K562 treated with DMSO at 1 percent for 48 hours (cell line): Measurements from ENCODE around the gene TTR. TPM values are rescaled to one million over a fixed set of nuclear protein-coding genes. Genes with fewer than 3 reads are reported as not detected.

Source experiments
- total RNA-seq: library from RNA; unstranded; fragments of 300-600 nt; gene quantifications from 2 replicates; pipeline ENCODE4 v1.2.3, GENCODE V29; 2022; ENCODE audit warnings: low replicate concordance; ENCODE audit errors: extremely low read depth

TTR gene
- not detected in 2 replicates for total RNA-seq

DNA sequence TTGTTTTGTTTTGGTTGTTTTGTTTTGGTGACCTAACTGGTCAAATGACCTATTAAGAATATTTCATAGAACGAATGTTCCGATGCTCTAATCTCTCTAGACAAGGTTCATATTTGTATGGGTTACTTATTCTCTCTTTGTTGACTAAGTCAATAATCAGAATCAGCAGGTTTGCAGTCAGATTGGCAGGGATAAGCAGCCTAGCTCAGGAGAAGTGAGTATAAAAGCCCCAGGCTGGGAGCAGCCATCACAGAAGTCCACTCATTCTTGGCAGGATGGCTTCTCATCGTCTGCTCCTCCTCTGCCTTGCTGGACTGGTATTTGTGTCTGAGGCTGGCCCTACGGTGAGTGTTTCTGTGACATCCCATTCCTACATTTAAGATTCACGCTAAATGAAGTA lies at the start of gene TTR:
Gene TTR, plus strand, starts transcription at position 250 of the 400 bp plus-strand sequence. Its CDS starts 26 bp downstream, at position 276.

Other genes starting within 250 kb of the TTR start
- not detected in 2 replicates for gene DSG4, start 215.1 kb upstream of the TTR start, total RNA-seq
- gene DSG3, start 144.1 kb upstream of the TTR start, total RNA-seq: not detected in 2 replicates
- not detected in 2 replicates for gene DSG2, start 93.7 kb upstream of the TTR start, total RNA-seq
- not detected in 2 replicates for gene B4GALT6, start 92.7 kb downstream of the TTR start, total RNA-seq
- gene SLC25A52, start 169.0 kb downstream of the TTR start, total RNA-seq: not detected in 2 replicates